H1 (cell line): ENCODE measurements around the gene DBNL. TPM values are rescaled to one million over a fixed set of nuclear protein-coding genes. Genes with fewer than 3 reads are reported as not detected.
A peak's percentile ranks its signal among the peaks of the same experiment; 100 is the strongest.

ENCODE experiments used
- CTCF ChIA-PET: fragments of 300-600 bp; sonication (Branson Sonifier 250); formaldehyde crosslinking; loops from one replicate; lab custom pipeline; 2021; ENCODE audit not compliant: partially characterized antibody; lab: Charles Lee
- POLR2A ChIA-PET: fragments of 300-600 bp; sonication (Branson Sonifier 250); formaldehyde crosslinking; loops from one replicate; lab custom pipeline; 2021; ENCODE audit warnings: inconsistent platforms; ENCODE audit not compliant: partially characterized antibody; lab: Charles Lee
- DNase-seq, 2 experiments: peaks; one replicate each; pipeline versions ENCODE4 v3.0.0 to v3.0.0-alpha.2; 2010 to 2022; ENCODE audit warnings: low spot score in 2 of 2, low read depth in 1 of 2, mixed read lengths in 1 of 2
- FAIRE-seq: peaks from 2 replicates; lab custom pipeline; 2011; peaks lifted over from hg19 to GRCh38; lab: Jason Lieb, UNC
- H2AFZ ChIP-seq: 2 replicates; pipeline ENCODE4 v1.8.1; 2012; ENCODE audit warnings: low read length, inconsistent platforms
- H2AK5ac ChIP-seq: 2 replicates; pipeline ENCODE4 v1.6.1; 2013; ENCODE audit warnings: low read depth, low read length
- H2BK120ac ChIP-seq: replicated peaks from 2 replicates; pipeline ENCODE3; 2013; ENCODE audit warnings: low read depth, low read length, inconsistent platforms
- H2BK12ac ChIP-seq: 2 replicates; pipeline ENCODE4 v1.6.1; 2013; ENCODE audit warnings: low read depth, low read length
- H2BK15ac ChIP-seq: 2 replicates; pipeline ENCODE4 v1.6.1; 2013; ENCODE audit warnings: low read length
- H2BK20ac ChIP-seq: 2 replicates; pipeline ENCODE4 v1.6.1; 2013; ENCODE audit warnings: low read length
- H2BK5ac ChIP-seq: 2 replicates; pipeline ENCODE4 v1.6.1; 2013; ENCODE audit warnings: low read depth, low read length
- H3K14ac ChIP-seq: 2 replicates; pipeline ENCODE4 v1.6.1; 2013; ENCODE audit warnings: inconsistent platforms; ENCODE audit not compliant: insufficient read length
- H3K18ac ChIP-seq: 2 replicates; pipeline ENCODE4 v1.6.1; 2013; ENCODE audit warnings: low read length; ENCODE audit errors: extremely low read depth
- H3K23ac ChIP-seq: 2 replicates; pipeline ENCODE4 v1.6.1; 2013; ENCODE audit warnings: inconsistent platforms; ENCODE audit not compliant: insufficient read length
- H3K23me2 ChIP-seq: 2 replicates; pipeline ENCODE4 v1.6.1; 2013; ENCODE audit warnings: low read depth, low read length
- H3K27ac ChIP-seq: 2 replicates; pipeline ENCODE4 v1.6.1; 2011; ENCODE audit warnings: low read depth, low read length, inconsistent platforms
- H3K27me3 ChIP-seq, 4 experiments: replicated peaks in 1 of 4; 1 replicate in 1 of 4; 2 replicates in 3 of 4; pipeline versions ENCODE4 v1.6.1 to v1.8.1; 2011 to 2013; ENCODE audit warnings: low read length in 3 of 4, mild to moderate bottlenecking in 3 of 4, inconsistent platforms in 2 of 4, mixed read lengths in 2 of 4, moderate library complexity in 1 of 4; ENCODE audit not compliant: control insufficient read depth in 3 of 4, insufficient read depth in 3 of 4; ENCODE audit errors: extremely low read depth in 1 of 4
- H3K36me3 ChIP-seq, 4 experiments: 2 replicates each; pipeline versions ENCODE4 v1.6.1 to v1.8.1; 2011 to 2013; ENCODE audit warnings: mild to moderate bottlenecking in 4 of 4, low read length in 3 of 4, moderate library complexity in 2 of 4, control low read depth in 1 of 4, inconsistent platforms in 1 of 4; ENCODE audit not compliant: insufficient read depth in 4 of 4, control insufficient read depth in 2 of 4
- H3K4ac ChIP-seq: replicated peaks from 2 replicates; pipeline ENCODE3; 2013; ENCODE audit warnings: low read length, low read depth, mixed read lengths, inconsistent platforms; ENCODE audit not compliant: insufficient read length
- H3K4me1 ChIP-seq, 4 experiments: replicated peaks in 1 of 4; 1 replicate in 1 of 4; 2 replicates in 3 of 4; pipeline versions ENCODE4 v1.6.1 to v1.8.1; 2011 to 2013; ENCODE audit warnings: low read length in 3 of 4, inconsistent platforms in 2 of 4, mixed read lengths in 1 of 4; ENCODE audit not compliant: insufficient read depth in 4 of 4, control insufficient read depth in 3 of 4
- H3K4me2 ChIP-seq, 2 experiments: 2 replicates each; pipeline versions ENCODE4 v1.6.1 to v1.8.1; 2011 to 2013; ENCODE audit warnings: low read depth in 2 of 2, low read length in 2 of 2, control low read depth in 1 of 2, inconsistent platforms in 1 of 2, mild to moderate bottlenecking in 1 of 2; ENCODE audit not compliant: insufficient read depth in 1 of 2
- H3K4me3 ChIP-seq, 4 experiments: fragments of 200-600, 300-600 bp in 1 of 4; sonication (generic), shearing (Covaris generic), sonication (Bioruptor Twin) in 1 of 4; 2 replicates each; pipeline versions ENCODE4 v1.5.1 to v1.8.1; 2011 to 2016; ENCODE audit warnings: low read length in 4 of 4, low read depth in 3 of 4, control low read depth in 2 of 4, inconsistent platforms in 2 of 4, mild to moderate bottlenecking in 2 of 4, mixed read lengths in 1 of 4, moderate library complexity in 1 of 4; ENCODE audit not compliant: insufficient read depth in 2 of 4; ENCODE audit errors: extremely low read depth in 1 of 4
- H3K56ac ChIP-seq: replicated peaks from 2 replicates; pipeline ENCODE3; 2013; ENCODE audit warnings: low read depth, mild to moderate bottlenecking, mixed read lengths, low read length, inconsistent platforms; ENCODE audit not compliant: insufficient read length
- H3K79me1 ChIP-seq: 2 replicates; pipeline ENCODE4 v1.6.1; 2013; ENCODE audit warnings: low read depth, low read length, control low read depth
- H3K79me2 ChIP-seq, 2 experiments: 2 replicates each; pipeline versions ENCODE4 v1.6.1 to v1.8.1; 2012 to 2013; ENCODE audit warnings: low read length in 2 of 2, mild to moderate bottlenecking in 2 of 2, inconsistent platforms in 1 of 2; ENCODE audit not compliant: insufficient read depth in 2 of 2, control insufficient read depth in 1 of 2
- H3K9ac ChIP-seq, 4 experiments: replicated peaks in 1 of 4; 1 replicate in 1 of 4; 2 replicates in 3 of 4; pipeline versions ENCODE4 v1.6.1 to v1.8.1; 2011 to 2013; ENCODE audit warnings: low read depth in 3 of 4, low read length in 3 of 4, control low read depth in 2 of 4, mild to moderate bottlenecking in 2 of 4, moderate library complexity in 2 of 4, inconsistent platforms in 1 of 4; ENCODE audit errors: extremely low read depth in 1 of 4
- H3K9me3 ChIP-seq, 2 experiments: 2 replicates each; pipeline versions ENCODE4 v1.6.1 to v1.8.1; 2012 to 2013; ENCODE audit warnings: mild to moderate bottlenecking in 2 of 2, moderate library complexity in 2 of 2, control low read depth in 1 of 2, inconsistent platforms in 1 of 2, low read depth in 1 of 2, low read length in 1 of 2, mixed read lengths in 1 of 2; ENCODE audit not compliant: insufficient read depth in 2 of 2
- H4K20me1 ChIP-seq, 2 experiments: replicated peaks in 1 of 2; 2 replicates each; pipeline versions ENCODE3 to v1.8.1; 2011 to 2013; ENCODE audit warnings: inconsistent platforms in 2 of 2, low read length in 2 of 2, mild to moderate bottlenecking in 1 of 2; ENCODE audit not compliant: insufficient read depth in 2 of 2, control insufficient read depth in 1 of 2
- H4K5ac ChIP-seq: 2 replicates; pipeline ENCODE4 v1.6.1; 2013; ENCODE audit warnings: low read length, low read depth, mixed read lengths, inconsistent platforms; ENCODE audit not compliant: insufficient read length
- H4K8ac ChIP-seq: 2 replicates; pipeline ENCODE4 v1.8.0; 2013; ENCODE audit warnings: mild to moderate bottlenecking, moderate library complexity, low read length, inconsistent platforms; ENCODE audit not compliant: insufficient read depth; ENCODE audit errors: extremely low read depth
- H4K91ac ChIP-seq: replicated peaks from 2 replicates; pipeline ENCODE3; 2013; ENCODE audit warnings: low read length, mixed read lengths, inconsistent platforms; ENCODE audit not compliant: insufficient read length
- POLR2AphosphoS5 ChIP-seq: IDR thresholded peaks from 2 replicates; pipeline ENCODE4 v1.6.1; 2011; ENCODE audit warnings: low read depth, low read length
- WGBS, 2 experiments: shearing (Covaris generic) in 1 of 2; methylation state at CpG; one replicate each; pipeline versions ENCODE4 v1.1.6 to v1.1.7; 2013 to 2015; ENCODE audit warnings: low lambda C conversion rate in 2 of 2, mixed read lengths in 2 of 2, inconsistent platforms in 1 of 2, low coverage in 1 of 2, missing lambda C conversion rate in 1 of 2; ENCODE audit not compliant: insufficient replicate concordance in 2 of 2, insufficient coverage in 1 of 2, insufficient read length in 1 of 2; ENCODE audit errors: extremely low coverage in 1 of 2, missing lambda C conversion rate in 1 of 2; 5-methylcytosine and 5-hydroxymethylcytosine counted together
- polyA plus RNA-seq, 7 experiments: library from polyadenylated mRNA; depleted of rRNA in 3 of 7; stranded (reverse) in 5 of 7; unstranded in 2 of 7; fragments of >200 nt in 5 of 7; fragments of 200-250 nt in 2 of 7; gene quantifications; 1 replicate in 5 of 7; 2 replicates in 1 of 7; 4 replicates in 1 of 7; pipeline versions ENCODE4 v1.2.1 to v1.2.3, GENCODE V29; 2011 to 2013; ENCODE audit warnings: missing spikeins in 2 of 7, mixed read lengths in 2 of 7
- total RNA-seq: library from RNA; stranded (reverse); fragmentation: NEBNext Ultra II Directional; extraction: Animal tissue kit (Norgen Biotek cat#: 25700); gene quantifications from 2 replicates; pipeline ENCODE4 v1.2.1, GENCODE V29; 2021
- TF ChIP-seq, protein P1 (sequence below), 3 experiments: IDR thresholded peaks; 1 replicate in 2 of 3; 2 replicates in 1 of 3; pipeline versions ENCODE4 v1.5.1 to v1.6.1; 2011; ENCODE audit warnings: low read length in 3 of 3, mild to moderate bottlenecking in 3 of 3, inconsistent platforms in 2 of 3, low read depth in 1 of 3, moderate library complexity in 1 of 3; ENCODE audit not compliant: insufficient read depth in 1 of 3; ENCODE audit errors: control extremely low read depth in 1 of 3

The DBNL gene
- total and polyA plus RNA-seq, 2 of the 8 experiments (the other 6 are each of a cell fraction or from before 2014, with no cell fraction given) = 30.9 to 56.6 TPM

DNA sequence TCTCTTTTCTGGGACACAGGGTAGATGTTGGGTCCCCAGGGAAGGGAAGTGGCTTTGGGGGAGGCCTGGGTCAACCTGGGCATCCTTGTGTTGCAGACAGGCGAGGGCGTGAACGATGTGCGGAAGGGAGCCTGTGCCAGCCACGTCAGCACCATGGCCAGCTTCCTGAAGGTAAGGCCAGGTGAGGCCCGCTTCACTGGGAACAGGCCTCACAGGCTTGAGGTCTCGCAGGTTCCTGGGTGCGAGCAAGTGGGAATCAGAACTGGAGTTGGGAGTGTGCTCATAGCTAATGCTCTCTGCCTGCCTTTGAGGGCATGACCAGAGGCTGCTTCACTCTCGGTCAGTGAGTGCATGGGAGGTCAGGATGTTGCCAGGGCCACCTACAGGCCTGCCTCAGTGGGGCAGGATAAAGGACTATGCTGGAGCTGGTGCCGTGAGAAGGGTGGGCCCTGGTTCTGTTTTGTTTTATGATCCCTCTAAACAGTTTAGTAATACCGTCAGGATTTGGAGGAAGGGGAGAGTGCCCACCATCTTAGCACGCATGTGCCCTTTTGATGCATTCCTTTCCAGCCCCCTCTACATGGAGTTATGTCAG lies 8.4 kb downstream of the DBNL start:
- H2AK5ac ChIP-seq = no peak overlapping the region
- no peak overlapping the region for H3K9ac ChIP-seq
- H3K27me3 ChIP-seq = no peaks in the 10 kb centered on the region
- H3K79me2 ChIP-seq = no peaks in the 10 kb centered on the region
- peaks cover 4 to 14% of the 10 kb centered on the region in 2 experiments for H4K20me1 ChIP-seq
- H3K23ac ChIP-seq = no peak overlapping the region
- no peak overlapping the region for H4K5ac ChIP-seq
- no peak overlapping the region for H4K91ac ChIP-seq
- CTCF ChIA-PET = interaction anchor here (0.6 to 1.9 kb wide), 4 partner anchors 9 to 80 kb away, joined by 3 to 5 read pairs (median 4); no protein-coding TSS in a partner anchor
- H3K4ac ChIP-seq = no peak overlapping the region
- H3K9me3 ChIP-seq = no peaks in the 10 kb centered on the region
- no peak overlapping the region for H3K4me2 ChIP-seq
- no peak overlapping the region for H3K18ac ChIP-seq
- H3K27ac ChIP-seq = no peak overlapping the region
- TF ChIP-seq POLR2AphosphoS5 = no peak
- TF ChIP-seq, protein P1, sequence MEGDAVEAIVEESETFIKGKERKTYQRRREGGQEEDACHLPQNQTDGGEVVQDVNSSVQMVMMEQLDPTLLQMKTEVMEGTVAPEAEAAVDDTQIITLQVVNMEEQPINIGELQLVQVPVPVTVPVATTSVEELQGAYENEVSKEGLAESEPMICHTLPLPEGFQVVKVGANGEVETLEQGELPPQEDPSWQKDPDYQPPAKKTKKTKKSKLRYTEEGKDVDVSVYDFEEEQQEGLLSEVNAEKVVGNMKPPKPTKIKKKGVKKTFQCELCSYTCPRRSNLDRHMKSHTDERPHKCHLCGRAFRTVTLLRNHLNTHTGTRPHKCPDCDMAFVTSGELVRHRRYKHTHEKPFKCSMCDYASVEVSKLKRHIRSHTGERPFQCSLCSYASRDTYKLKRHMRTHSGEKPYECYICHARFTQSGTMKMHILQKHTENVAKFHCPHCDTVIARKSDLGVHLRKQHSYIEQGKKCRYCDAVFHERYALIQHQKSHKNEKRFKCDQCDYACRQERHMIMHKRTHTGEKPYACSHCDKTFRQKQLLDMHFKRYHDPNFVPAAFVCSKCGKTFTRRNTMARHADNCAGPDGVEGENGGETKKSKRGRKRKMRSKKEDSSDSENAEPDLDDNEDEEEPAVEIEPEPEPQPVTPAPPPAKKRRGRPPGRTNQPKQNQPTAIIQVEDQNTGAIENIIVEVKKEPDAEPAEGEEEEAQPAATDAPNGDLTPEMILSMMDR (IDR thresholded peaks at IDR 0.05; ENCODE audit: control extremely low read depth in 1 of 3, insufficient read depth in 1 of 3, low read depth in 1 of 3, low read length in 3 of 3) = peak in 1 of 3 experiments; percentile 3; a peak in 1 of 4 replicates
- TF ChIP-seq, all 59 proteins: peak for 1
- H2BK120ac ChIP-seq = no peak overlapping the region
- 88% methylated on average over 12 of the region's 12 CpGs; no CpG with 5 or more reads in 1 of the 2 experiments for WGBS, 2 experiments
- H2AFZ ChIP-seq = no peak overlapping the region
- peaks cover 0 to 37% (median 16%) of the 10 kb centered on the region in 4 experiments; a peak in 6 of 8 replicates for H3K36me3 ChIP-seq
- no peak overlapping the region for H2BK12ac ChIP-seq
- FAIRE-seq (no peak), DNase-seq (no peak)
- H4K8ac ChIP-seq = no peak overlapping the region
- H3K4me1 ChIP-seq = no peaks in the 10 kb centered on the region
- H3K4me3 ChIP-seq = no peak overlapping the region
- H3K56ac ChIP-seq = no peak overlapping the region
- H3K79me1 ChIP-seq = peaks cover 2% of the 10 kb centered on the region; the same call in 1 of the 2 replicates
- no peak overlapping the region for H2BK5ac ChIP-seq
- no peak overlapping the region for H3K14ac ChIP-seq
- no peak overlapping the region for H2BK20ac ChIP-seq
- POLR2A ChIA-PET = interaction anchor here (3.7 kb wide), 1 partner anchor 10 kb away, joined by 12 read pairs; no protein-coding TSS in a partner anchor
- no peak overlapping the region for H2BK15ac ChIP-seq
- H3K23me2 ChIP-seq = no peaks in the 10 kb centered on the region
